GM21515 (cell line): Measurements from ENCODE around the gene TK1.
A peak's percentile ranks its signal among the peaks of the same experiment; 100 is the strongest.
"Not testable (repeated sequence)": the region's sequence is repeated elsewhere in the genome, so short reads cannot be mapped to it uniquely, and the experiment has no call there.

Experiments used
- ATAC-seq: cut with Tn5 transposase; IDR thresholded peaks from one replicate; pipeline ENCODE4 v1.9.1; 2021; ENCODE audit not compliant: unreplicated experiment

Gene TK1

GRCh38 chr17:78154903-78155811 lies 31.7 kb downstream of the TK1 start:
- ATAC-seq = peak; percentile 47

GRCh38 chr17:78151514-78152008 lies 35.3 kb downstream of the TK1 start:
- ATAC-seq = no peak

- no peak for ATAC-seq
Measured at GRCh38 chr17:78148286-78149016, 38.4 kb downstream of the TK1 start.

- peak; percentile 38 for ATAC-seq
Measured at GRCh38 chr17:78147315-78147998, 39.4 kb downstream of the TK1 start.

- ATAC-seq = no peak
Measured at GRCh38 chr17:78146881-78147280, 40.0 kb downstream of the TK1 start.

GRCh38 chr17:78146471-78146869 lies 40.4 kb downstream of the TK1 start:
- ATAC-seq = no peak

- ATAC-seq = no peak
Measured at GRCh38 chr17:78144736-78145641, 41.9 kb downstream of the TK1 start.

- ATAC-seq = no peak
Measured at GRCh38 chr17:78144147-78144719, 42.6 kb downstream of the TK1 start.

- ATAC-seq = no peak
Measured at GRCh38 chr17:78143214-78144146, 43.4 kb downstream of the TK1 start.

- no peak for ATAC-seq
Measured at GRCh38 chr17:78142119-78142861, 44.6 kb downstream of the TK1 start.

GRCh38 chr17:78141437-78142118 lies 45.3 kb downstream of the TK1 start:
- no peak for ATAC-seq

- ATAC-seq = peak; percentile 65
Measured at GRCh38 chr17:78140169-78141051, 46.4 kb downstream of the TK1 start.

- not testable (repeated sequence) for ATAC-seq
Measured at GRCh38 chr17:78139861-78140168, 47.0 kb downstream of the TK1 start.

GRCh38 chr17:78138204-78139060 lies 48.4 kb downstream of the TK1 start:
- no peak for ATAC-seq

GRCh38 chr17:78137392-78138203 lies 49.3 kb downstream of the TK1 start:
- ATAC-seq = no peak
